GM10847 (cell line): ENCODE results near the gene LDB2.

Experiments
- POLR2A ChIP-seq: IDR thresholded peaks from 2 replicates; pipeline ENCODE4 v1.6.1; 2011; ENCODE audit not compliant: insufficient read length; ENCODE audit errors: extremely low read depth

Gene LDB2

GRCh38 chr4:16626945-16627344 lies 271.5 kb downstream of the LDB2 start:
- no peak for TF ChIP-seq POLR2A

GRCh38 chr4:16622826-16623225 lies 275.6 kb downstream of the LDB2 start:
- no peak for TF ChIP-seq POLR2A

GRCh38 chr4:16617435-16617834 lies 281.0 kb downstream of the LDB2 start:
- no peak for TF ChIP-seq POLR2A

GRCh38 chr4:16617011-16617410 lies 281.4 kb downstream of the LDB2 start:
- TF ChIP-seq POLR2A, result no peak

- TF ChIP-seq POLR2A, result no peak
These were observed 289.2 kb downstream of the LDB2 start for GRCh38 chr4:16609170-16609758.

- TF ChIP-seq POLR2A, result no peak
These were observed 289.8 kb downstream of the LDB2 start for GRCh38 chr4:16608611-16609125.

GRCh38 chr4:16608123-16608522 lies 290.3 kb downstream of the LDB2 start:
- no peak for TF ChIP-seq POLR2A

- TF ChIP-seq POLR2A, result no peak
These were observed 291.0 kb downstream of the LDB2 start for GRCh38 chr4:16607241-16608066.

GRCh38 chr4:16606691-16607090 lies 291.8 kb downstream of the LDB2 start:
- no peak for TF ChIP-seq POLR2A

- no peak for TF ChIP-seq POLR2A
These were observed 295.3 kb downstream of the LDB2 start for GRCh38 chr4:16603178-16603577.

GRCh38 chr4:16598597-16599206 lies 299.7 kb downstream of the LDB2 start:
- TF ChIP-seq POLR2A, result no peak

- TF ChIP-seq POLR2A, result no peak
These were observed 300.4 kb downstream of the LDB2 start for GRCh38 chr4:16597845-16598596.

- TF ChIP-seq POLR2A, result no peak
These were observed 301.0 kb downstream of the LDB2 start for GRCh38 chr4:16597443-16597842.

GRCh38 chr4:16596267-16596666 lies 302.2 kb downstream of the LDB2 start:
- TF ChIP-seq POLR2A, result no peak

GRCh38 chr4:16594128-16594527 lies 304.3 kb downstream of the LDB2 start:
- TF ChIP-seq POLR2A, result no peak

- no peak for TF ChIP-seq POLR2A
These were observed 305.1 kb downstream of the LDB2 start for GRCh38 chr4:16593386-16593785.

GRCh38 chr4:16591272-16591826 lies 307.1 kb downstream of the LDB2 start:
- no peak for TF ChIP-seq POLR2A
